CD4-positive, alpha-beta T cell (primary cell): Measurements from ENCODE around the gene RAPSN. TPM values are rescaled to one million over a fixed set of nuclear protein-coding genes. Genes with fewer than 3 reads are reported as not detected.

ENCODE experiments used
- ATAC-seq: fragments of 200-7000 bp; cut with Tn5 transposase; one replicate; pipeline ENCODE4 v1.10.0; 2022; ENCODE audit warnings: mild to moderate bottlenecking; ENCODE audit not compliant: poor library complexity
- CTCF ChIA-PET: fragments of 350-600 bp; sonication (Branson Sonifier 250); formaldehyde crosslinking; loops from one replicate; lab custom pipeline; 2021; ENCODE audit warnings: antibody characterized with exemption, inconsistent platforms; lab: Charles Lee
- POLR2A ChIA-PET: fragments of 350-600 bp; sonication (Branson Sonifier 250); formaldehyde crosslinking; loops from one replicate; lab custom pipeline; 2021; ENCODE audit warnings: antibody characterized with exemption, inconsistent platforms; lab: Charles Lee
- DNase-seq, 14 experiments: peaks; one replicate each; pipeline ENCODE4 v3.0.0-alpha.2; 2013 to 2020; ENCODE audit warnings: mixed read lengths in 2 of 14
- H3K27ac ChIP-seq, 2 donors: one replicate each; pipeline versions ENCODE4 v1.5.1 to v1.7.0; 2013; ENCODE audit warnings: low read length in 2 of 2, low read depth in 1 of 2, mild to moderate bottlenecking in 1 of 2
- H3K27me3 ChIP-seq, 2 experiments: 1 replicate in 1 of 2; 2 replicates in 1 of 2; pipeline versions ENCODE4 v1.6.1 to v1.7.0; 2013; ENCODE audit warnings: low read length in 2 of 2, control low read depth in 1 of 2, mild to moderate bottlenecking in 1 of 2, moderate library complexity in 1 of 2; ENCODE audit not compliant: insufficient read depth in 2 of 2, control insufficient read depth in 1 of 2
- H3K36me3 ChIP-seq: one replicate; pipeline ENCODE4 v1.6.1; 2013; ENCODE audit warnings: low read length, control low read depth; ENCODE audit not compliant: insufficient read depth
- H3K4me1 ChIP-seq: one replicate; pipeline ENCODE4 v1.6.1; 2013; ENCODE audit warnings: low read length, control low read depth; ENCODE audit not compliant: insufficient read depth
- H3K4me3 ChIP-seq: one replicate; pipeline ENCODE4 v1.5.1; 2013; ENCODE audit warnings: mild to moderate bottlenecking, low read length, moderate library complexity
- H3K9me3 ChIP-seq, 2 experiments: 1 replicate in 1 of 2; 2 replicates in 1 of 2; pipeline versions ENCODE4 v1.6.1 to v1.7.0; 2013; ENCODE audit warnings: low read length in 2 of 2, mild to moderate bottlenecking in 2 of 2, control low read depth in 1 of 2, moderate library complexity in 1 of 2; ENCODE audit not compliant: control insufficient read depth in 1 of 2, insufficient read depth in 1 of 2
- H3K27ac Mint-ChIP-seq: one replicate; pipeline ENCODE4 v1.8.0; 2020; ENCODE audit warnings: mixed read lengths
- H3K27me3 Mint-ChIP-seq: one replicate; pipeline ENCODE4 v1.8.0; 2021; ENCODE audit warnings: mixed read lengths
- H3K36me3 Mint-ChIP-seq: one replicate; pipeline ENCODE4 v1.8.0; 2021; ENCODE audit warnings: low read depth, mixed read lengths
- H3K4me1 Mint-ChIP-seq: one replicate; pipeline ENCODE4 v1.8.0; 2021; ENCODE audit warnings: low read depth, mixed read lengths
- H3K4me3 Mint-ChIP-seq: one replicate; pipeline ENCODE4 v1.8.0; 2020; ENCODE audit warnings: mild to moderate bottlenecking, mixed read lengths
- H3K9me3 Mint-ChIP-seq: one replicate; pipeline ENCODE4 v1.8.0; 2020; ENCODE audit warnings: mixed read lengths
- CTCF ChIP-seq: fragments of 200-600 bp; IDR thresholded peaks from one replicate; pipeline ENCODE4 v1.8.0; 2022; ENCODE audit warnings: antibody characterized with exemption, mild to moderate bottlenecking
- intact Hi-C, 2 experiments: fragments of 100-400 bp; cut with DNase I in 1 of 2; cut with micrococcal nuclease in 1 of 2; formaldehyde crosslinking; loops; one replicate each; pipeline versions ENCODE4 v1.15.1 to v1.9.0; 2023 to 2025; cut with DNase I, micrococcal nuclease
- total RNA-seq, 174 experiments: library from RNA in 2 of 174; stranded (reverse) in 2 of 174; gene quantifications; one replicate each; pipeline ENCODE4 v1.2.3 and lab custom pipeline; 2021 to 2026

RAPSN gene
- total RNA-seq, 2 experiments from 2014 or later, result 0.56 to 0.85 TPM

- POLR2A ChIA-PET, result interaction anchor here (0.6 to 0.8 kb wide), 2 partner anchors 10 to 18 kb away, joined by 4 to 5 read pairs; no protein-coding TSS in a partner anchor
These were observed 57.1 kb downstream of the RAPSN start for GRCh38 chr11:47391711-47392432.

GRCh38 chr11:47391077-47391583, 57.8 kb downstream of the RAPSN start:
- H3K27ac Mint-ChIP-seq, result peak overlapping the region; percentile 74
- Histone ChIP-seq H3K27ac (no peak overlapping the region), H3K4me1 (peaks cover 72% of the 10 kb centered on the region), H3K27me3 (no peaks in the 10 kb centered on the region), H3K36me3 (peaks cover 2% of the 10 kb centered on the region), H3K9me3 (no peaks in the 10 kb centered on the region), H3K4me3 (no peak overlapping the region)
- no peak overlapping the region for H3K4me3 Mint-ChIP-seq
- H3K36me3 Mint-ChIP-seq, result no peaks in the 10 kb centered on the region
- ChIA-PET CTCF (no interaction called here), POLR2A (interaction anchor here (0.7 kb wide), 1 partner anchor 12 kb away, joined by 3 read pairs; no protein-coding TSS in a partner anchor)
- intact Hi-C loops, result no loop called here
- no peaks in the 10 kb centered on the region for H3K9me3 Mint-ChIP-seq
- no peaks in the 10 kb centered on the region for H3K27me3 Mint-ChIP-seq
- peaks cover 50% of the 10 kb centered on the region for H3K4me1 Mint-ChIP-seq
- peak in 2 of 14 experiments; percentile 70 to 75 for DNase-seq
- no peak for TF ChIP-seq CTCF
- no peak for ATAC-seq

More at GRCh38 chr11:47391711-47392432, 57.1 kb downstream of the RAPSN start:
- CTCF ChIA-PET, result interaction anchor here (2.4 to 3.1 kb wide), 2 partner anchors 17 to 20 kb away, joined by 10 to 12 read pairs; no protein-coding TSS in a partner anchor
- Histone ChIP-seq H3K4me1 (peaks cover 73% of the 10 kb centered on the region), H3K27ac (no peak overlapping the region), H3K27me3 (no peaks in the 10 kb centered on the region), H3K4me3 (no peak overlapping the region), H3K9me3 (no peaks in the 10 kb centered on the region), H3K36me3 (peaks cover 2% of the 10 kb centered on the region)
- no peak for ATAC-seq
- Mint-ChIP-seq H3K27ac (peak overlapping the region; percentile 74), H3K9me3 (no peaks in the 10 kb centered on the region), H3K36me3 (no peaks in the 10 kb centered on the region), H3K27me3 (no peaks in the 10 kb centered on the region), H3K4me1 (peaks cover 50% of the 10 kb centered on the region), H3K4me3 (no peak overlapping the region)
- intact Hi-C loops, result no loop called here
- no peak for DNase-seq
- TF ChIP-seq CTCF, result no peak

- Mint-ChIP-seq H3K27me3 (no peaks in the 10 kb centered on the region), H3K9me3 (no peaks in the 10 kb centered on the region), H3K4me1 (peaks cover 45% of the 10 kb centered on the region), H3K36me3 (no peaks in the 10 kb centered on the region), H3K4me3 (no peak overlapping the region), H3K27ac (peak overlapping the region; percentile 74)
- TF ChIP-seq CTCF, result no peak
- peaks cover 65% of the 10 kb centered on the region for H3K4me1 ChIP-seq
- H3K27ac ChIP-seq, result no peak overlapping the region
- peaks cover 2% of the 10 kb centered on the region for H3K36me3 ChIP-seq
- ChIA-PET CTCF (no interaction called here), POLR2A (interaction anchor here (0.7 kb wide), 2 partner anchors 8 to 11 kb away, joined by 3 read pairs; no protein-coding TSS in a partner anchor)
- no peaks in the 10 kb centered on the region for H3K9me3 ChIP-seq
- H3K4me3 ChIP-seq, result no peak overlapping the region
- no peak for ATAC-seq
- DNase-seq, result no peak
- intact Hi-C loops, result no loop called here
- H3K27me3 ChIP-seq, result no peaks in the 10 kb centered on the region
These were observed 58.5 kb downstream of the RAPSN start for GRCh38 chr11:47390422-47390760.
